Activated T-cell treated with anti-CD3 and anti-CD28 coated beads, Interleukin-2, amount 50 U/mL, for 48 hours (primary cell): ENCODE measurements around the gene S100PBP.
A peak's percentile ranks its signal among the peaks of the same experiment; 100 is the strongest.

Source experiments
- DNase-seq, 2 experiments: peaks; one replicate each; pipeline ENCODE4 v3.0.0-alpha.2; 2020

Gene S100PBP

DNA sequence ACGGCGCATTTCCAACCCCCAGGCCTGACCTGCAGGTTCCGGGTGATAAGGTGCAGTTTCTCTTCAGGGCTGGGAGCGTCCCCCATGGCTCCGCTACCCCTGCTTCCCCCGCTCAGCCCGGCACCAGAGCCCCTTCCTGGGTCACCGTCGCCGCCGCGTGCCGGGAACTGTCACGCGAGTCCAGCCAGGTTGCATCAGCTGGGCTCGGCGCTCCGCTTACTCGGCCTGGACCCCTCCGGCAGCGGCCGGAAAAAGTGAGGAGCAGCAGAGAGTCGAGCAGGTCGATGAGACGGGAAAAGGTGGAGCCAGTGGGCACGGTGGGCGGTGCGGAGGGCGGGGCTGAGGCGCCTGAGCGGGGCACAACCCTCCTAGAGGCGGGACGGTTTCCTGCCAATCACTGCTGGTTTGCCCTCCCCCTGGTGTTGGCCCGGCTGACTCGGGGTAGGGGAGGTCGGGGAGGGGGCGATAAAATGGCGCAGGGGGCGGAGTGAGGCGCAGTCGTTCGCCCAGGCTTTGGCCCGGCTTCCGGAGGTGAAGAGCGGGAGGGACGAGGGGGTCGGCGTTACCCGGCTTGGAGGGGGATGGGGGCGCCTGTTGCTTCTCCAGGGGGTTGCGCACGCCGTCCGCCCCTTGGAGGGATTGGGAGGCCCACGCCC lies at the start of gene S100PBP, which contains the start of gene YARS1:
Gene S100PBP (plus strand): TSS at position 495 of the 656 bp plus-strand sequence. CDS start 8,447 bp downstream, outside the sequence.
Gene YARS1 (minus strand): TSS at position 200 of the 656 bp plus-strand sequence. CDS start 114 bp downstream, at position 86.
- DNase-seq: peak; percentile 100

DNA sequence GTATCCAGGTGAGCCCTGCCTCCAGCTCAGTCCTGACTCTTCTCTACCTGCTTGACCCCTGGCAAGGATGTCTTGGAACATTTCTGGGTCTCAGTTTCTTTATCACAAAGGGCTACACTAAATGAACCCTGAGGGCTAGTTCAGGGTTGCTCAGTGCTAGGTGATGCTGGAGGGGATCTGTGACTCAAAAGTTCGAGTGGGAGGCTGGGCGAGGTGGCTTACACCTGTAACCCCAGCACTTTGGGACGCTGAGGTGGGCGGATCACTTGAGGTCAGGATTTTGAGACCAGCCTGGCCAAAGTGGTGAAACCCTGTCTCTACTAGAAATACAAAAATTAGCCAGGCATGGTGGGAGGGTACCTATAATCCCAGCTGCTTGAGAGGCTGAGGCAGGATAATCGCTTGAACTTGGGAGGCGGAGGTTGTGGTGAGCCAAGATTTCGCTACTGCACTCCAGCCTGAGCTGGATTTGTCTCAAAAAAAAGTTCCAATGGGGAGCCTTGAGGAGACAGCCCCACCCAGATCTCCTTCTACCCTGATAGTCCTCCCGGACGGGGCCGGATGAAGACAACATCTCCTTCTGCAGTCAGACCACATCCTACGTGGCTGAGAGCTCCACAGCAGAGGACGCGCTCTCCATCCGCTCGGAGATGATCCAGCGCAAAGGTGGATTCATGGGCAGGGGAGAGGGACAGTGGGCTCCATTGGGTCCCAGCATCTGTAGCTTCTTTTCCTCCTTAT lies 49.2 kb upstream of the S100PBP start:
- DNase-seq: no peak

DNA sequence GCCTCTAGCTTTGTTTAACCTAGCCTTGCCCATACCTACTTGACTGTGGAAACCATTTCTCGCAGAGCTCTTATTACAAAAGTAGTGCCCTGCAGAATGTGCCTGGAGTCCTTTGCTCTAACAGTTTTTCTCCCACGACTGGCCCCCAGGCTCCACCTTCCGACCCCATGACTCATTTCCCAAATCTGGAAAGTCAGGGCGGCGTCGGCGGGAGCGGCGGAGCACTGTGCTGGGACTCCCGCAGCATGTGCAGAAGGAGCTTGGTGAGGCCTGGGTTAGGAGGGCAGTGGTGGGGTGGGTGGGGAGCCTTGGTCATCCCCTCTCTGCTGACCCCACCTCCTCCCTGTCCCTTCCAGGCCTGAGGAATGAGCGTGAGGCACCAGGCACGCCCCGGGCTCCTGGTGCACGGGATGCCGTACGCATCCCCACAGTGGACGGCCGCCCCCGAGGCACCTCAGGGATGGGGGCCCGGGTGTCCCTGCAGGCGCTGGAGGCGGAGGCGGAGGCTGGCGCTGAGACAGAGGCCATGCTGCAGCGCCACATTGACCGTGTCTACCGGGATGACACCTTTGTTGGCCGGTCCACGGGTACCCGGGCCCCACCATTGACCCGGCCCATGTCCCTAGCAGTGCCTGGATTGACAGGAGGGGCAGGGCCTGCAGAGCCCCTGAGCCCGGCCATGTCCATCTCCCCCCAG lies 47.8 kb upstream of the S100PBP start:
- DNase-seq: no peak

DNA sequence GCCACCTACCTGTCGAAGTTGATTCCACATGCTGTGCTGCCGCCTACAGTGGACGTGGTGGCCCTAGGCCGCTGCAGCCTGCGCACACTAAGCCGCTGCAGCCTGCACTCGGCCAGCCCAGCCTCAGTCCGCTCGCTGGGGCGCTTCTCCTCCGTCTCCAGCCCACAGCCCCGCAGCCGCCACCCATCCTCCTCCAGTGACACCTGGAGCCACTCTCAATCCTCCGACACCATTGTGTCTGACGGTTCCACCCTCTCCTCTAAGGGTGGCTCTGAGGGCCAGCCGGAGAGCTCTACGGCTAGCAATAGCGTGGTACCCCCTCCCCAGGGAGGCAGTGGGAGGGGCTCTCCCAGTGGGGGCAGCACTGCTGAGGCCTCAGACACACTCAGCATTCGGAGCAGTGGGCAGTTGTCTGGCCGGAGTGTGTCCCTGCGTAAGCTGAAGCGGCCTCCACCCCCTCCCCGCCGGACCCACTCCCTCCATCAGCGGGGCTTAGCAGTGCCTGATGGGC lies 47.2 kb upstream of the S100PBP start:
- DNase-seq: no peak

DNA sequence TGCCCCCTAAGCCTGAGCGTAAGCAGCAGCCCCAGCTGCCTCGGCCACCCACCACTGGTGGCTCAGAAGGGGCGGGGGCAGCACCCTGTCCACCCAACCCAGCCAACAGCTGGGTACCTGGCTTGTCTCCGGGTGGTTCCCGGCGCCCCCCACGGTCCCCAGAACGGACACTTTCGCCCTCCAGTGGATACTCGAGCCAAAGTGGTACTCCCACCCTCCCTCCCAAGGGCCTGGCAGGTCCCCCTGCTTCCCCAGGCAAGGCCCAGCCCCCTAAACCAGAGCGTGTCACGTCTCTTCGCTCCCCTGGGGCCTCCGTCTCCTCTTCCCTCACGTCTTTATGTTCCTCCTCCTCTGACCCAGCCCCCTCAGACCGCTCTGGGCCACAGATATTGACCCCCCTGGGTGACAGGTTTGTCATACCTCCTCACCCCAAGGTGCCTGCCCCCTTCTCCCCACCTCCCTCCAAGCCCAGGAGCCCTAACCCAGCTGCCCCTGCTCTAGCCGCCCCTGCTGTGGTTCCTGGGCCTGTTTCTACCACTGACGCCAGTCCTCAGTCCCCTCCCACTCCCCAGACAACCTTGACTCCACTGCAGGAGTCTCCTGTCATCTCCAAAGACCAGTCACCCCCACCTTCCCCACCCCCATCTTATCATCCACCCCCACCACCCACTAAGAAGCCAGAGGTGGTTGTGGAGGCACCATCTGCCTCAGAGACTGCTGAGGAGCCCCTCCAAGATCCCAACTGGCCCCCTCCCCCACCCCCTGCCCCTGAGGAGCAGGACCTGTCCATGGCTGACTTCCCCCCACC lies 46.5 kb upstream of the S100PBP start:
- no peak for DNase-seq

DNA sequence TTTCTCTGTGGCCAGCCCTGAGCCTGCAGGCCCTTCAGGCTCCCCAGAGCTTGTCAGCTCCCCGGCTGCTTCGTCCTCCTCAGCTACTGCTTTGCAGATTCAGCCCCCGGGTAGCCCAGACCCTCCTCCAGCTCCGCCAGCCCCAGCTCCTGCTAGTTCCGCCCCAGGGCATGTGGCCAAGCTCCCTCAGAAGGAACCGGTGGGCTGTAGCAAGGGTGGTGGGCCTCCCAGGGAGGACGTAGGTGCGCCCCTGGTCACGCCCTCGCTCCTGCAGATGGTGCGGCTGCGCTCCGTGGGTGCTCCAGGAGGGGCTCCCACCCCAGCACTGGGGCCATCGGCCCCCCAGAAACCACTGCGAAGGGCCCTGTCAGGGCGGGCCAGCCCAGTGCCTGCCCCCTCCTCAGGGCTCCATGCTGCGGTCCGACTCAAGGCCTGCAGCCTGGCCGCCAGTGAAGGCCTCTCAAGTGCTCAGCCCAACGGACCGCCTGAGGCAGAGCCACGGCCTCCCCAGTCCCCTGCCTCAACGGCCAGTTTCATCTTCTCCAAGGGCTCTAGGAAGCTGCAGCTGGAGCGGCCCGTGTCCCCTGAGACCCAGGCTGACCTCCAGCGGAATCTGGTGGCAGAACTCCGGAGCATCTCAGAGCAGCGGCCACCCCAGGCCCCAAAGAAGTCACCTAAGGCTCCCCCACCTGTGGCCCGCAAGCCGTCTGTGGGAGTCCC lies 45.7 kb upstream of the S100PBP start:
- no peak for DNase-seq

DNA sequence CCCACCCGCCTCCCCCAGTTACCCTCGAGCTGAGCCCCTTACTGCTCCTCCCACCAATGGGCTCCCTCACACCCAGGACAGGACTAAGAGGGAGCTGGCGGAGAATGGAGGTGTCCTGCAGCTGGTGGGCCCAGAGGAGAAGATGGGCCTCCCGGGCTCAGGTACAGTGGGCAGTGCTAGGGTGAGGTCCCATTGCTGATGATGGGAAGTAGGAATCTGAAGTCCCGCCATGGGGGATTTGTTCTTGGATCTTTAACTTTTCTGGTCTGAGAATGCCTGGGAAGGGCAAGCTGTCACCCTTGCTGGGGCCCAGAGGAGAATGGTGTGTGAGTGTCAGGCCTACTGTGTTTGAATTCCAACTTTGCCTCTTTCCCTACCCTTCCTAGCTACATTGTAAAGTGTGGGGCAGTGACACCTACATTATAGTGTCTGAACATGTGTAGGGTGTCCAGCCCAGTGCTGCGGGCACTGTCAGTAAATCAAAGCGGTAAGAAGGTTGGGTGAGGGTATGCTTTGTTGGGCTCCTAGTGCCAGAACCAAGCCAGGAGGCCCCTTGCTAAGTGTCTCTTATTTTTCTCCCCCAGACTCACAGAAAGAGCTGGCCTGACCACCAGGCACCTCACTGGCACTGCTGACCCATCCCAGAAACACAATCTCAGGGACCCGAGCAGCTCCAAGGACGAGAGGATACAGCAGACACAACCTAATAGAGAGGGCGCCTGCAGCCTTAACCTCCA lies 45.0 kb upstream of the S100PBP start:
- DNase-seq: no peak

DNA sequence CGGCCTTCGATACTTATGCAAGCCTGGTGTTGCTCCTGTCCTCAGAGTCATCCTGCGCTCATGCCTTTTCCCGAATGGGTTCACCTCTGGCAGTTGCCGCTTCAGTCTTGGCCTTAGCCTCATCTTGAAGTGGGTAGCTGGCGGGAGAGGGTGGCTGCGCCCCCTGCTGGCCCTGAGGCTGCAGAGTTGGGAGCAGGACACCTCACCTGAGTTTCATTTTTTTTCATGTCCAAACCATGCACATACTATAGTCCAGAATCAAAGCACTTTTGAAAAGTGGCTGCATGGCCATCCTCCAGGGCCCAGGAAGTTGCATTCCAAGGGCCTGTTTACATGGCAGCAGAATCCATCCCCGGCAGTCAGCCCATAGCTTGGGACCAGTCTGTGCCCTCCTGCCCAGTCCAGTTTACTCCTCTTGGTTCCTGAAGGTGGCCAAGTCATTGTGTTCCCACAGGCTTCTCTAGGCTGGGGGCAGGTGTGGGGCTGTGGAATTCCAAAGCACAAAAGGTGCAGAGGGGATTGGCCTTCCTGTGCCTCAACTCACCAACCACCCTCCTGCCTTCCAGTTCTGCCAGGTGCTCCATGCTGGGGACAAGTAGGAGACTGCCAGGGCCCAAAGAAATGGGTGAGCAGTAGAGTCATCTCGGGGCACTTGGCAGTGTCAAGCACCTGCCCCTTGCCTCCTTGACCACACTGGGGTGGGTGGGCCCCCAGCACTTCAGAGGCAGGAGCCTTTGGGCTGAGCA lies 44.3 kb upstream of the S100PBP start:
- DNase-seq: peak; percentile 84 to 87

DNA sequence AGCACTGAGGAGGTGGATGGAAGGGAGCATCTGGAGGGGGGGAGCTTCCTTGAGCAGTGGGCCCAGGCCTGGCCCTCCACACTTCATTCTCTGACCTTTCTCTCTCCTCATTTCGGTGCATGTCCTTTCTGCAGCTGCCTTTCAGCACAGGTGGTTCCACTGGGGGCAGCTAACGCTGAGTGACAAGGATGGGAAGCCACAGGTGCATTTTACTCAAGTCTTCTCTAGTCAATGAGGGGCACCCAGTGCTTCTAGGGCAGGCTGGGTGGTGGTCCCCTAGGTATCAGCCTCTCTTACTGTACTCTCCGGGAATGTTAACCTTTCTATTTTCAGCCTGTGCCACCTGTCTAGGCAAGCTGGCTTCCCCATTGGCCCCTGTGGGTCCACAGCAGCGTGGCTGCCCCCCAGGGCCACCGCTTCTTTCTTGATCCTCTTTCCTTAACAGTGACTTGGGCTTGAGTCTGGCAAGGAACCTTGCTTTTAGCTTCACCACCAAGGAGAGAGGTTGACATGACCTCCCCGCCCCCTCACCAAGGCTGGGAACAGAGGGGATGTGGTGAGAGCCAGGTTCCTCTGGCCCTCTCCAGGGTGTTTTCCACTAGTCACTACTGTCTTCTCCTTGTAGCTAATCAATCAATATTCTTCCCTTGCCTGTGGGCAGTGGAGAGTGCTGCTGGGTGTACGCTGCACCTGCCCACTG lies 43.5 kb upstream of the S100PBP start:
- DNase-seq: no peak

DNA sequence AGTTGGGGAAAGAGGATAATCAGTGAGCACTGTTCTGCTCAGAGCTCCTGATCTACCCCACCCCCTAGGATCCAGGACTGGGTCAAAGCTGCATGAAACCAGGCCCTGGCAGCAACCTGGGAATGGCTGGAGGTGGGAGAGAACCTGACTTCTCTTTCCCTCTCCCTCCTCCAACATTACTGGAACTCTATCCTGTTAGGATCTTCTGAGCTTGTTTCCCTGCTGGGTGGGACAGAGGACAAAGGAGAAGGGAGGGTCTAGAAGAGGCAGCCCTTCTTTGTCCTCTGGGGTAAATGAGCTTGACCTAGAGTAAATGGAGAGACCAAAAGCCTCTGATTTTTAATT lies 43.0 kb upstream of the S100PBP start:
- no peak for DNase-seq

DNA sequence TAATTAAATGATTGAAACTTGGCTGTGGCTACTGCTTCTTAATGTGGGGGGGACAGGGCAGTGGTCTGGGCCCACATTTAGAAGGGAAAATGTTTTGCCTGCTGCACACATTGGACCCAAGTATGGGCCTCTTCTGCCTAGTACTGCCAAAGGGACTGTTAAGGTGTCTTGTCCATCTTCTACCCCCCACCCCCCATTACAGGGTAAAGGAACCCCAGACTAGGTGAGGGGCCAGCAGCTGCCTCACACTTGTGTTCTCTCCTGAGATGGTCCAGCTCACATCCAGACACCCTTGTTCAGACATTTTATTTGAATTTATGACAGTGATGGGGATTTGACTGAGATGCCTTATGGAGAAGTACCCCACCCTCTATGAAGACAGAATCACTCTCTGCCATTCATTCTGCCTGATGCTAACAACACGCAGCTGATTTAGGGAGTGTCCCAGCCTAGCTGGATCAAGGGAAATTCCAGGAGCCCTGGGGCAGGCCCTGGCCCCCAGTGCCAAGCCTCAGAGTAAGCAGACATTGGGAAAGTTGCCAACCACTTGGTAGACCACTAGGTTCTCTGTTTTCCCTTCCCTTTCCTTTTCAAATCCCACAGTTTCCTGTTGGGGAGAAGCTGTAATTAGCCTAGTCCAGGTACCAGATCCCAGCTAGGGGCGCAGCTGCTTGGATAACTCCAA lies 42.4 kb upstream of the S100PBP start:
- DNase-seq: no peak

DNA sequence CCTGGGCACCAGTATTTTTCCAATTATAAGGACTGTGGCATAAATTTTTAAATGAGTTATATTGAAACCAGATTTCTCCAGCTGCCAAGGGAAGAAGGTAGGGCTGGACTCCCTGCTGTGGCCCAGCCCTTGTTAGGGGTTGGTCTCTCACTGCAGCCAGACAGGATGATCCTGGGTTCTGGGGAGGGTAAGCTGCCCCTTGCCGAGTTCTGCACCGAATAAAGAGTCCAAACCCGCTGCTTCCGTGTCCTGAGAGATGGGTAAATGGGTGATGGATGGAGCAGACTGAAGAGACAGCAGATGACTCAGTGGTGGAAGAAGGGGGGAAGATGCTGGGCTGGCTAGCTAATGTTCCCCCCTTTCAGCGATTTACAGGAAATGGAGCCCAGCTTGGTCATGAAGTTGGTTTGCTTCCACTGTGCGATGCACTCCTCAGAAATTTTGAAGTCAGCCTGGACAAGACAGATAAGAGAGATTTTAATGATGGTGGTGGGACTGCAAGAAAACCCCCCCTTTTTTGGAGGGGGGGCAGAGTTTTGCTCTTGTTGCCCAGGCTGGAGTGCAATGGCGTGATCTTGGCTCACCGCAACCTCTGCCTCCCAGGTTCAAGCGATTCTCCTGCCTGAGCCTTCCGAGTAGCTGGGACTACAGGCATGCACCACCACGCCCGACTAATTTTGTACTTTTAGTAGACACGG lies 41.7 kb upstream of the S100PBP start:
- no peak for DNase-seq

DNA sequence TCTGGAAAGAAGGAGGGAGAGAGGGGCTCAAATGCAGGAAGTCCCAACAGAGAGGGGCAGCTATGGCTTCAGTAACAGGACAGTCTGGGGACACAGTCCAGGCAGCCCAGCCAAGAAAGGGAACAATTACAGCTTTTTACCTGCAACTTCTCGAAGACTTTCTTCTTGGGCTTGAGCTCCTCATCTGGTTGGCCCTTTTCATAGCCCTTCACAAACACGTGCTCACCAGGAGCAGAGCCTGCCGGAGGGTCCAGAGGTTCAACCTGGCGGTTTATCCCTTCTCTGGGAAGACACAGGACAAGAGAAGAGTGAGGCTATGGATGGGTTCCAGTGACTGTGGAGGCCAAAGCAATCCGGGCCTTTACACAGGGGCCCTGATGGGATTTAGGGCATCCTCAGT lies 38.2 kb upstream of the S100PBP start:
- no peak for DNase-seq

DNA sequence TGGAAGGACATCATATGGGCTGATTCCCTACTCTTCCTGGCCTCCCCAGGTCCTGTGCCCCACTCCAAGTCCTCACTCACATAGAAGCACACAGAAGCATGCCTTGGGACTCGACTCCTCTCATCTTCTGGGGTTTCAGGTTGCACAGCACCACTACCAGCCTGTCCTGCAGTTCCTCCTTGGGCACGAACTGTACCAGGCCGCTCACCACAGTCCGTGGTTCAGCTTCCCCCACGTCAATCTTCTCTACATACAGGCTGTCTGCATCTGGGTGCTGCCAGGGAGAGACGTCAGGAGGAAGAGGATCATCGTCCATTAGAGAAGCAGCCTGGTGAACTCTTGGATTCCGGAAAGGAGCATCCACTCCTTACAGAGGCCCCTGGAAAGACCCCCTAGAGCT lies 37.4 kb upstream of the S100PBP start:
- DNase-seq: no peak

DNA sequence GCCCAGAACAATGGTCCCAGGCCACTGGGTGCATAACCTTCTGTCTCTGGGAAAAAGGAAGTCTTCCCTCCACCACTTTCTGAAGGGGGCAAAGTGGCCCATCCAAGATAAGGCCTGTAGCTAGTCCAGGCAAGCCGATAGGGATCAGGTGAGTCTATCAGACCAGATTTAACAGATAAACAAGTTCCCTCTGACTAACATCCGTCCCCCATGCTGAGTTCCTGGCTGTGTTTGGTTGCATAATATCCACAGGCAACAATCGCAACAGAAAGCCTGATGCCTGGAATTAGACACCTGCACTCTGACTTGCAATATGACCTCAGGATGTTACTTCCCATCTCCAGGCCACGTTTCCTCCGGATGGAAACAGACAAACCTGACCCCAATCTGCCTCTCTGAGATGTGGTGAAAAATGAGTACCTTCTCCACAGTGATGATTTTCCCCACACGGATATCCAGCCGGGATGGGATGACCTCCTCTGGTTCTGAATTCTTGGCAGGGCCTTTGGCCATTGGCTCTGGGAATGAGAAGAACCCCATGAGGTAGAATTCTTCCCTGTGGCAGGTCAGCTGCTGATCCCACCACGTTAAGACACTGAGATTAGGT lies 36.7 kb upstream of the S100PBP start:
- no peak for DNase-seq

DNA sequence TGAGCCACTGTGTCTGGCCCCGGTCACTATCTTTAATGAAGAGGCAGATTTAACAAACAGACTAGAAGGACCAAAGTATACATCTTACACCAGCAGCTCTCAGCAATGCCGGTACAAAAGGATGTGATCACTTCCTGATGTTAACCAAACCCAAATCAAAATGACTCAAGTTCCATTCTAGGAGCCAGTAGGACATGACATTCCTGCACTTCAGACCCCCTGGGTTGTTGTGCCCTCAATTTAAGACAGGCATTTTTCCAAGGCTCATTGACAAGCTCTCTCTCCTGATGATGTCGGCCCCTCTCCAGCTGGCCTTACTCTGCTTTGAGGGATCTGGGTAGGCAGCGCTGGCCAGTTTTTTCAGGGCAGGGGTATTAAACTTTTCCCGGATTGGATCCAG lies 35.4 kb upstream of the S100PBP start:
- DNase-seq: no peak

DNA sequence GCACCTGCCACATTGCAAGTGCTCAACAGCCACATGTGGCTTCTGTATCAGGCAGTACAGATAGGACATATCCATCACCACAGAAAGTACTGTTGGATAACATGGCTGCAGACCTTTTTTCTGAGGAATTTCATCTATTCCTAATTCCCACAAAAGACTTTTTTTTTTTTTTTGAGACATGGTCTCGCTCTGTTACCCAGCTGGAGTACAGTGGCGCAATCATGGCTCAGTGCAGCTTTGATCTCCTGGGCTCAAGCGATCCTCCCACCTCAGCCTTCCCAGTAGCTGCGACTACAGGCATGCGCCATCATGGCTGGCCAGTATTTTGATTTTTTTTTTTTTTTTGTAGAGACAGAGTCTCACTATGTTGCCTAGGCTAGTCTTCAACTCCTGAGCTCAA lies 33.6 kb upstream of the S100PBP start:
- DNase-seq: no peak

DNA sequence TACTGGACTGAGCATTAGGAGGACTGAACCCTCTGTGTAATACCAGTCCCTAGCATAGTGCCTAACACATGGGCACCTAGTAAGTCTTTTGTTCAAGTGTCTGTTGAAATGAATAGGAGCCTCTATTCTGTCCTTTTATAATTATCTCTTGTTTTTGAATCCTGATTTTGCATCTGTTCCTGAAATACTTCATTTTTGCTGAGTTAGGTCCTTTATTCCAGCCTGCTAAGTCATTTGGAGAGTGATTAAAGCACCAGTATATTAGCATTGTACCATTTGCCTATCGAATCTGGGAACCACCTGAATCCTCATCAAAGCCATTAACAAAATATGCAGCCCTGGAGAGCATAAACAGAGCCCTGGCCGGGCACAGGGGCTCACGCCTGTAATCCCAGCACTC lies 32.6 kb upstream of the S100PBP start:
- DNase-seq: no peak
